Measurements from ENCODE around the gene NKX6-2. TPM values are rescaled to one million over a fixed set of nuclear protein-coding genes. Genes with fewer than 3 reads are reported as not detected.

NKX6-2 gene
- total and polyA plus RNA-seq, 10 of the 15 experiments (the other 5 are each of a cell fraction or from before 2014, with no cell fraction given) = 0.45 to 1.8 TPM; not detected in 8

DNA sequence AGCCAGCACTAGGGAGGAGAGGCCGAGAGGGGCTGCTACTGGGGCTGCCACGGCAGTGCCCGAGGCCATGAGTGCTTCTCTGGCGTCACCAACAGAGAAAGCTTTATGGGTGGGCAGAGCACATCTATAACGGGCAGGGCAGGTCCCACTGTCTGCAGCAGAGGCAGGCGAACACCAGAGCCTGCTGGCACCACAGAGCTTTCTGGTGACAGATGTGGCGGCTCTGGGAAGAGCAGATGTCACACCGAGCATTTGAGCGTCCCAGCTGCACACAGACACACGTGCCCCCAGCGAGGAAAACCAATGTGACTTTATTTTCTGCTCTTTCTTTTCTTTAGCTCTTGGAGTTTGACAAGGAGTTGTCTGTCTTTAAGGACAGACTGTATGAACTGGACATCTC lies 20.5 kb downstream of the NKX6-2 start:
- intact Hi-C loops (cut with micrococcal nuclease; ENCODE audit: unreplicated experiment) = no loop called here
- no TSS peak for BruUV-seq (replicated peaks)
- ChIA-PET RAD21 (ENCODE audit: unreplicated experiment) (no interaction called here), POLR2A (no interaction called here), SMC1A (ENCODE audit: uncharacterized antibody, unreplicated experiment) (no interaction called here), CTCF (no interaction called here)
- ATAC-seq (no peak), FAIRE-seq (no peak), DNase-seq (ENCODE audit: low read depth, low spot score) (no peak)
- H3K79me2 ChIP-seq (ENCODE audit: control insufficient read depth, insufficient read depth, low read length) = no peaks in the 10 kb centered on the region
- no peaks in the 10 kb centered on the region for H4K20me1 ChIP-seq (ENCODE audit: control insufficient read depth, insufficient read depth)
- 71% methylated on average over 11 of the region's 11 CpGs for WGBS (ENCODE audit: insufficient coverage, insufficient replicate concordance, low lambda C conversion rate, missing lambda C conversion rate)
- H3K9ac ChIP-seq (ENCODE audit: control insufficient read depth, insufficient read depth, low read length) = no peak overlapping the region
- no peak overlapping the region for H3K27ac ChIP-seq (ENCODE audit: control insufficient read depth, insufficient read depth)
- H3K4me3 ChIP-seq = no peak overlapping the region
- H3K4me1 ChIP-seq (ENCODE audit: control insufficient read depth, insufficient read depth, low read length) = no peaks in the 10 kb centered on the region
- H3K4me2 ChIP-seq (ENCODE audit: control insufficient read depth, insufficient read depth) = no peak overlapping the region
- in situ Hi-C loops (cut with MboI) = no loop called here
- H3K27me3 ChIP-seq (replicated peaks in 1 of 2; ENCODE audit: control insufficient read depth in 2 of 2, insufficient read depth in 2 of 2, low read length in 1 of 2) = no peaks in the 10 kb centered on the region
- H2AFZ ChIP-seq (ENCODE audit: control insufficient read depth, low read depth, low read length) = no peak overlapping the region
- no peaks in the 10 kb centered on the region for H3K36me3 ChIP-seq (ENCODE audit: control insufficient read depth in 2 of 2, insufficient read depth in 2 of 2, low read length in 1 of 2)
- no peaks in the 10 kb centered on the region; the same call in 1 of the 3 replicates for H3K9me3 ChIP-seq (replicated peaks; ENCODE audit: control insufficient read depth, insufficient read depth, low read length)
- no peak for TF ChIP-seq ESRRA (IDR thresholded peaks at IDR 0.05; ENCODE audit: low read length)
- TF ChIP-seq, protein P1, sequence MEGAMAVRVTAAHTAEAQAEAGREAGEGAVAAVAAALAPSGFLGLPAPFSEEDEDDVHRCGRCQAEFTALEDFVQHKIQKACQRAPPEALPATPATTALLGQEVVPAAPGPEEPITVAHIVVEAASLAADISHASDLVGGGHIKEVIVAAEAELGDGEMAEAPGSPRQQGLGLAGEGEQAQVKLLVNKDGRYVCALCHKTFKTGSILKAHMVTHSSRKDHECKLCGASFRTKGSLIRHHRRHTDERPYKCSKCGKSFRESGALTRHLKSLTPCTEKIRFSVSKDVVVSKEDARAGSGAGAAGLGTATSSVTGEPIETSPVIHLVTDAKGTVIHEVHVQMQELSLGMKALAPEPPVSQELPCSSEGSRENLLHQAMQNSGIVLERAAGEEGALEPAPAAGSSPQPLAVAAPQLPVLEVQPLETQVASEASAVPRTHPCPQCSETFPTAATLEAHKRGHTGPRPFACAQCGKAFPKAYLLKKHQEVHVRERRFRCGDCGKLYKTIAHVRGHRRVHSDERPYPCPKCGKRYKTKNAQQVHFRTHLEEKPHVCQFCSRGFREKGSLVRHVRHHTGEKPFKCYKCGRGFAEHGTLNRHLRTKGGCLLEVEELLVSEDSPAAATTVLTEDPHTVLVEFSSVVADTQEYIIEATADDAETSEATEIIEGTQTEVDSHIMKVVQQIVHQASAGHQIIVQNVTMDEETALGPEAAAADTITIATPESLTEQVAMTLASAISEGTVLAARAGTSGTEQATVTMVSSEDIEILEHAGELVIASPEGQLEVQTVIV (IDR thresholded peaks at IDR 0.05; ENCODE audit: borderline replicate concordance, partially characterized antibody) = no peak
- TF ChIP-seq, protein P2, sequence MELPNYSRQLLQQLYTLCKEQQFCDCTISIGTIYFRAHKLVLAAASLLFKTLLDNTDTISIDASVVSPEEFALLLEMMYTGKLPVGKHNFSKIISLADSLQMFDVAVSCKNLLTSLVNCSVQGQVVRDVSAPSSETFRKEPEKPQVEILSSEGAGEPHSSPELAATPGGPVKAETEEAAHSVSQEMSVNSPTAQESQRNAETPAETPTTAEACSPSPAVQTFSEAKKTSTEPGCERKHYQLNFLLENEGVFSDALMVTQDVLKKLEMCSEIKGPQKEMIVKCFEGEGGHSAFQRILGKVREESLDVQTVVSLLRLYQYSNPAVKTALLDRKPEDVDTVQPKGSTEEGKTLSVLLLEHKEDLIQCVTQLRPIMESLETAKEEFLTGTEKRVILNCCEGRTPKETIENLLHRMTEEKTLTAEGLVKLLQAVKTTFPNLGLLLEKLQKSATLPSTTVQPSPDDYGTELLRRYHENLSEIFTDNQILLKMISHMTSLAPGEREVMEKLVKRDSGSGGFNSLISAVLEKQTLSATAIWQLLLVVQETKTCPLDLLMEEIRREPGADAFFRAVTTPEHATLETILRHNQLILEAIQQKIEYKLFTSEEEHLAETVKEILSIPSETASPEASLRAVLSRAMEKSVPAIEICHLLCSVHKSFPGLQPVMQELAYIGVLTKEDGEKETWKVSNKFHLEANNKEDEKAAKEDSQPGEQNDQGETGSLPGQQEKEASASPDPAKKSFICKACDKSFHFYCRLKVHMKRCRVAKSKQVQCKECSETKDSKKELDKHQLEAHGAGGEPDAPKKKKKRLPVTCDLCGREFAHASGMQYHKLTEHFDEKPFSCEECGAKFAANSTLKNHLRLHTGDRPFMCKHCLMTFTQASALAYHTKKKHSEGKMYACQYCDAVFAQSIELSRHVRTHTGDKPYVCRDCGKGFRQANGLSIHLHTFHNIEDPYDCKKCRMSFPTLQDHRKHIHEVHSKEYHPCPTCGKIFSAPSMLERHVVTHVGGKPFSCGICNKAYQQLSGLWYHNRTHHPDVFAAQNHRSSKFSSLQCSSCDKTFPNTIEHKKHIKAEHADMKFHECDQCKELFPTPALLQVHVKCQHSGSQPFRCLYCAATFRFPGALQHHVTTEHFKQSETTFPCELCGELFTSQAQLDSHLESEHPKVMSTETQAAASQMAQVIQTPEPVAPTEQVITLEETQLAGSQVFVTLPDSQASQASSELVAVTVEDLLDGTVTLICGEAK (IDR thresholded peaks at IDR 0.05; ENCODE audit: borderline replicate concordance) = no peak
- TF ChIP-seq, protein P3, sequence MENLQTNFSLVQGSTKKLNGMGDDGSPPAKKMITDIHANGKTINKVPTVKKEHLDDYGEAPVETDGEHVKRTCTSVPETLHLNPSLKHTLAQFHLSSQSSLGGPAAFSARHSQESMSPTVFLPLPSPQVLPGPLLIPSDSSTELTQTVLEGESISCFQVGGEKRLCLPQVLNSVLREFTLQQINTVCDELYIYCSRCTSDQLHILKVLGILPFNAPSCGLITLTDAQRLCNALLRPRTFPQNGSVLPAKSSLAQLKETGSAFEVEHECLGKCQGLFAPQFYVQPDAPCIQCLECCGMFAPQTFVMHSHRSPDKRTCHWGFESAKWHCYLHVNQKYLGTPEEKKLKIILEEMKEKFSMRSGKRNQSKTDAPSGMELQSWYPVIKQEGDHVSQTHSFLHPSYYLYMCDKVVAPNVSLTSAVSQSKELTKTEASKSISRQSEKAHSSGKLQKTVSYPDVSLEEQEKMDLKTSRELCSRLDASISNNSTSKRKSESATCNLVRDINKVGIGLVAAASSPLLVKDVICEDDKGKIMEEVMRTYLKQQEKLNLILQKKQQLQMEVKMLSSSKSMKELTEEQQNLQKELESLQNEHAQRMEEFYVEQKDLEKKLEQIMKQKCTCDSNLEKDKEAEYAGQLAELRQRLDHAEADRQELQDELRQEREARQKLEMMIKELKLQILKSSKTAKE (IDR thresholded peaks at IDR 0.05; ENCODE audit: low read depth, poor library complexity, severe bottlenecking) = no peak
- no peak for TF ChIP-seq SMC3 (IDR thresholded peaks at IDR 0.05; ENCODE audit: borderline replicate concordance, low read length)
- TF ChIP-seq POU2F2 (IDR thresholded peaks at IDR 0.05; ENCODE audit: borderline replicate concordance, low read depth, low read length) = no peak
- TF ChIP-seq, protein P4, sequence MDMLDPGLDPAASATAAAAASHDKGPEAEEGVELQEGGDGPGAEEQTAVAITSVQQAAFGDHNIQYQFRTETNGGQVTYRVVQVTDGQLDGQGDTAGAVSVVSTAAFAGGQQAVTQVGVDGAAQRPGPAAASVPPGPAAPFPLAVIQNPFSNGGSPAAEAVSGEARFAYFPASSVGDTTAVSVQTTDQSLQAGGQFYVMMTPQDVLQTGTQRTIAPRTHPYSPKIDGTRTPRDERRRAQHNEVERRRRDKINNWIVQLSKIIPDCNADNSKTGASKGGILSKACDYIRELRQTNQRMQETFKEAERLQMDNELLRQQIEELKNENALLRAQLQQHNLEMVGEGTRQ (IDR thresholded peaks at IDR 0.05; ENCODE audit: borderline replicate concordance, low read depth, low read length) = no peak
- no peak for TF ChIP-seq BACH1 (IDR thresholded peaks at IDR 0.05; ENCODE audit: borderline replicate concordance)
- TF ChIP-seq YBX1 (IDR thresholded peaks at IDR 0.05) = no peak
- TF ChIP-seq, protein P5, sequence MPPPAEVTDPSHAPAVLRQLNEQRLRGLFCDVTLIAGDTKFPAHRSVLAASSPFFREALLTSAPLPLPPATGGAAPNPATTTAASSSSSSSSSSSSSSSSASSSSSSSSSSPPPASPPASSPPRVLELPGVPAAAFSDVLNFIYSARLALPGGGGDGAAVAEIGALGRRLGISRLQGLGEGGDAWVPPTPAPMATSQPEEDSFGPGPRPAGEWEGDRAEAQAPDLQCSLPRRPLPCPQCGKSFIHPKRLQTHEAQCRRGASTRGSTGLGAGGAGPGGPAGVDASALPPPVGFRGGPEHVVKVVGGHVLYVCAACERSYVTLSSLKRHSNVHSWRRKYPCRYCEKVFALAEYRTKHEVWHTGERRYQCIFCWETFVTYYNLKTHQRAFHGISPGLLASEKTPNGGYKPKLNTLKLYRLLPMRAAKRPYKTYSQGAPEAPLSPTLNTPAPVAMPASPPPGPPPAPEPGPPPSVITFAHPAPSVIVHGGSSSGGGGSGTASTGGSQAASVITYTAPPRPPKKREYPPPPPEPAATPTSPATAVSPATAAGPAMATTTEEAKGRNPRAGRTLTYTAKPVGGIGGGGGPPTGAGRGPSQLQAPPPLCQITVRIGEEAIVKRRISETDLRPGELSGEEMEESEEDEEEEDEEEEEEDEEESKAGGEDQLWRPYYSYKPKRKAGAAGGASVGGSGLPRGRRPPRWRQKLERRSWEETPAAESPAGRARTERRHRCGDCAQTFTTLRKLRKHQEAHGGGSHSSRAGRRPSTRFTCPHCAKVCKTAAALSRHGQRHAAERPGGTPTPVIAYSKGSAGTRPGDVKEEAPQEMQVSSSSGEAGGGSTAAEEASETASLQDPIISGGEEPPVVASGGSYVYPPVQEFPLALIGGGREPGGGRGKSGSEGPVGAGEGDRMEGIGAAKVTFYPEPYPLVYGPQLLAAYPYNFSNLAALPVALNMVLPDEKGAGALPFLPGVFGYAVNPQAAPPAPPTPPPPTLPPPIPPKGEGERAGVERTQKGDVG (CRISPR knock-in tag; IDR thresholded peaks at IDR 0.05) = no peak
- TF ChIP-seq FOS (IDR thresholded peaks at IDR 0.05; ENCODE audit: borderline replicate concordance, extremely low read depth, insufficient read length) = no peak

Data from GM12878 (cell line).